Measurements from ENCODE around the gene PTGER3.

The PTGER3 gene

DNA sequence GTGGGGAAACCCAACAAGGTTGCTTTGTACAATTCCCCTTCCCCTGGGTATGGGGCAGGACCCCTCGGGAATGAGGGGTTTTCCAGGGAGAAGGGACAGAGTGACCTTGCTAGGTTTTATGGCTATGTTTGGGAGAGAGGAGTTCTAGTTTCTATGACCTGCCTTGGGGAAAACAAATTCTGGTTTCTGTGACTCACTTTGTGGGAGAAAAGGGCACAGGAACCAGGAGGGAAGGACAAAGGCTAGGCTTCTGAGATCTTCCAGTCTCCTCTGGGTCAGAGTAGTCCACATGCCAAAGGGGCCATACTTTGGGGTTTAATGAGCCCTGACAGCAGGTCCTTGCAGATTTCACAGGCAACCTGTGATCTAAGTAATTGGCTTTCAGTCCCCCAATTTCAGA is 5.5 kb upstream of the PTGER3 start:
- no peak for DNase-seq (ENCODE audit: low read depth in 1 of 2, low spot score in 1 of 2)

DNA sequence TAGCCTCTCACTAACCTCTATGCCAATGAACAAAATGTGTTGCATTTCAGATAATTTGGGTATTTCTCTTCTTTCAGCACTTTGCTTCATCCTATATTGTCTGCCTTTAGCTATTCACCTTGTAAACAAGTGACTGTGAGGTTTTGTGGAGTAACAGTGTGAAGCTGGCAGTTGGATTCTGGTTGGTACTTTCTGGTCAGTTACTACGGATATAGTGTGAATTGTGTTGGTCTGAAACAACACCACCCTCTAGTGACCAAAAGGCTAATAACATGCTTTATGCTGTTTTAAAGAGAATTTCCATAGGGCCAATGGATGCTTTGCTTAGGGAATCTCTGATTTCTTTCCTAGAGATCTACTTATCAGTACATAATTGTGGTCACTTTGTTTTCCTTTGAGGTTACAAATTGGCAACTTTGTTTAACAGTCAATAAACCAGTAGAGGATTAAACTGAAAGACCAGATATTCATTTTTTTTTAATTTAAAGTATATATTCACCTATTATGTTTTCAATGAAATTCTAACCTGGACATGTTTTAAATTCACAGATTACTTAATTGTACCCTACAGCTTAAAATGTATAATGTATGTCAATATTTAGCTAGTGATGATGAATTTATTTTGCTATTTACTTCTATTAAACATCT is 2.5 kb upstream of the PTGER3 start:
- DNase-seq (ENCODE audit: low read depth in 1 of 2, low spot score in 1 of 2): no peak

DNA sequence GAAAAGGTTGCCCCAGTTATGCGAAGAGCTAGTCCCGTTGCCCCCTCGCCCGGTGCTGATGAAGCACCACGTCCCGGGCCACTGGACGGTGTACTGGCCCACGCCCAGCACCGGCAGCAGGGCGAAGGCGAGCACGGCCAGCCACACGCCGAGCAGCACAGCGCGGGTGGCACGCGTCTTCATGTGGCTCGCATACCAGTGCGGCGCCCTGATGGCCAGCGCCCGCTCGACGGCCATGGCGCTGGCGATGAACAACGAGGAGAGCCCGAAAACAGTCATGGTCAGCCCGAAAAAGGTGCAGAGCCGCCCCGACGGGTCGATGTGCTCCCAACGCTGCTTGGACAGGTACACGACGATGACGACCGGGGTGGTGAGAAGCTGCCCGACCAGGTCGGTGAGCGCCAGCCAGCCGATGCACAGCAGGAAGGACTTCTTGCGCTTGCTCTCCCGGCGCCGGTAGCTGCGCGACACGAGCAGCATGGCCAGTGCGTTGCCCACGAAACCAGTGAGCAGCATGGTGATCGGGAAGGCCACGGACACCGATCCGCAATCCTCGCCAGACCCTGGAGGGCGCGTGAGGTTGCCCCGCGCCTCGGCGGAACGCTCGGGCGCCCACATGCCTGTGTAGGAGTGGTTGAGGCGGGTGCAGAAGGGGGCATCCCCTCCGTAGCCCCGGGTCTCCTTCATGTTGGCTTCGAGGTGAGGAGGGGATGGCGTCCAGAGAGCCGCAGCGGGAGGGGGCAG is 553 bp downstream of the PTGER3 start:
- no peak for DNase-seq (ENCODE audit: low read depth in 1 of 2, low spot score in 1 of 2)

DNA sequence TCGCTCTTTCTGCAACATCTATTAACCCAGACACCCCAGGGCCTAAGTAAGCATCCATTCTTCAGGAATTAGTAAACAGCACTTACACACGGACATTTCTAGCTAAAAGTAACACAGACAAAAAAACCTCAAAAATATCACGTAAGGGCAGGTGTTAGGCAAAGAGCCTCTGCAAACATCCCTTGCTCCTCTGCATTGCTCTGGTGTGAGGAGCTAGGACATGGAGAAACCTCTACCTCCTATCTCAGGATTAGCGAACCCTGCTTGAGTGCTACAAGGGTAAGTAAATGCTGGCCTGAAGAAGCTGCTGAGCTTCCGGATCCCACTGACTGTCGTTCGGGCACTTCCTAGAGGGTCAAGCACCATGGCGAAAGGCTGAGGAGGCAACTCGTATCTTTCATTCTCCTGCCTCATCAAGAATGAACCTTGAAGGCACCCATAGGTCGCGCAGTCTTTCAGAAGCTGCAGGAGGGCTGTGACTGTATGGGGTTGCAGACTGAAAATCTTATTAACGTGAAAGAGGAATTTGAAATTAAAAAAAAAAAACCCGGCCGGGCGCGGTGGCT is 2.1 kb downstream of the PTGER3 start:
- DNase-seq (ENCODE audit: low read depth in 1 of 2, low spot score in 1 of 2): no peak

DNA sequence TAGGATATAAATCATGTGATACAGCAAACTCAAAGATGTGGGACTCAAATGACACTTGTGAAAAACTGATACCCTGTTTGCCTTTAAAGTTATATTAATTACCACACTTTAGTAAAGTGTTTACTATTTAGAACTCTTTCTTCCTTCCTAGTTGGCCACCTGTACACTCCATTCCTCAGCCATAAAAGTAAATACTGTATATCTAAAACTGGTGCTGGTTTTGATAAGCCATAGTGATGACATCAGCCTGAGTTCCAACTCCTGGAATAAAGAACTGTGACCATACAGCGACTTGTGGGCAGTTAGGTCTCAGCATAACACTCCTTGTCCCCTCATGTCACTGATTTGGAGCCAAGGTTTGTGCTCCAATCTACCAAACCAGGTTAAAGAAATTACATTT is 2.8 kb downstream of the PTGER3 start:
- DNase-seq (ENCODE audit: low read depth in 1 of 2, low spot score in 1 of 2): no peak

DNA sequence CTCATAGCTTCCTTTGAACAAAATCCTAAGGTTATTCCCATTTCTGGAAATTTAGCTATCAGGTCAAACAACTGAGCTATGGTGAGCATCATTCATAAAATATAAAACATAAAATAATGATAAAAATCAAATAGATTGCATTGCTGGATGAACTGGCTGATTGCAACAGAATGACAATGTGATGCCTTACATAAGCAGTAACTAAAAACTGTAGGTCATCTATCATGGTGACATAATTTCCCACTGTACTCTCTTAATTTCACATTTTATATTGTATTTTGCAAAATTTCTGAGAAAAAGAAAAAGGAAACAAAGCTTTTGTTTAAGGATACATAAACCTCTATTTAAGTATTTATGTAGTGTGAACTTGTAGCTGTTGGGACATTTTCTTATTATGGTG is 4.6 kb downstream of the PTGER3 start:
- DNase-seq (ENCODE audit: low read depth in 1 of 2, low spot score in 1 of 2): no peak

DNA sequence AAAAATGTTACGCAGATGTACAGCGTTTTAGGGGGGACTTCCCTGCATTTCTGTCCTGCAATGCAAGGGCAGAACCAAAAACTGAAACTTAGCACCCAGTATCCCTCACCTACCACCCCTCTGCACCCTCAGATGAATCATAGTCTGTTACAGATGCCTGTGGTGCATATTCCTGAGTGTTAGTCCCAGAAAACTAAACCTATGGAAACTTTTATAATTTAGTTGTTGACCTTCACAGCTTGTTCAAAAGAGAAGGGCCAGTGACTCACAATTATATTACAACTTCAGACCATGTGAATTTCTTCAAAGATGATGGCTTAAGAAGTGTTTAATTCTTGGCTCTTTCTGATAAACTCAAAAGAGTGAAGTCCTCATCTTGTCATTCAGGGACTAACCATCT is 5.8 kb downstream of the PTGER3 start:
- no peak for DNase-seq (ENCODE audit: low read depth in 1 of 2, low spot score in 1 of 2)

DNA sequence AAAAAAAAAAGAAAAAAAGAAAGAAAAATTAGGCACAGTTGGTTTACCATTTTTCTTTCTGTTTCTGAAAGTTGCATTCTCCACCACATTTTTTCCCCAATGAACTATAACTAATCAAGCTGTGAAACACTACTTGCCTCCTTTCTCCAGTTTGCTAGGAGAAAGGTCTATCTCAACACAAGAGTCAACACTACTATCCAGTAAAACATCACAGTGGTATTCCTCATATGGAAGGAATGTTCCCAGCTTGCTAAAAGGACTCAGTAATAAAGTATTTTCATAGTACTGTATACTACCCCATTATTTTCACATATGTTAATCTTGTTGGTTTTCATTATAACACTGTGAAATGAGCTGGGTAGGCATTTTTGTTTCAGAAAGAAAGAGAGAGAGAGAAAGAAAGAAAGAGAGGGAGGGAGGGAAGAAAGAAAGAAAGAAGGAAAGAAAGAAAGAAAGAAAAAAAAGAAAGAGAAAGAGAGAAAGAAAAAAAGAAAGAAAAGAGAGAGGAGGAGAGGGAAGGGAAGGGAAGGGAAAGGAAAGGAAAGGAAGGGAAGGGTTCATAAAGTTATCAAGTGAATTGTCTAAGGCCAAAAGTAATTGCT is 7.9 kb downstream of the PTGER3 start:
- no peak for DNase-seq (ENCODE audit: low read depth in 1 of 2, low spot score in 1 of 2)

DNA sequence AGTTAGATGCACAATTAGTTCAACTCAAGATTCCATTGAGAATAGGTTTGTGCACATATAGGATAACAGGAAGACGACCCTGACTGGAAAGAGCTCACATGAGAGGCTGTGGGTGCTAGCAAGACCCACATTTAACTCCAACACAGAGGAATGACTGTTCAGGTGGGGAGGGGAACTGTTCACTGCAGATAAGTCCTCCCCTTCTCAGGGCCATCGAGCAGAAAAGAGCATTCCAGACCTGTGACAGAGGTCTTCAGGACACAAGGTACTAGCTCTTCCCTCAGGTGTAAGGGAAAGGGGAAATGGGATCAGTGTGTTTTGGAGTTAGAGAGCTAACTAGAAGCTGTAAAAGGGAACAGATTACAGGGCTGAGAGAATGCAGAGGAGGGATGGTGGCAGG is 8.7 kb downstream of the PTGER3 start:
- DNase-seq (ENCODE audit: low read depth in 1 of 2, low spot score in 1 of 2): no peak

DNA sequence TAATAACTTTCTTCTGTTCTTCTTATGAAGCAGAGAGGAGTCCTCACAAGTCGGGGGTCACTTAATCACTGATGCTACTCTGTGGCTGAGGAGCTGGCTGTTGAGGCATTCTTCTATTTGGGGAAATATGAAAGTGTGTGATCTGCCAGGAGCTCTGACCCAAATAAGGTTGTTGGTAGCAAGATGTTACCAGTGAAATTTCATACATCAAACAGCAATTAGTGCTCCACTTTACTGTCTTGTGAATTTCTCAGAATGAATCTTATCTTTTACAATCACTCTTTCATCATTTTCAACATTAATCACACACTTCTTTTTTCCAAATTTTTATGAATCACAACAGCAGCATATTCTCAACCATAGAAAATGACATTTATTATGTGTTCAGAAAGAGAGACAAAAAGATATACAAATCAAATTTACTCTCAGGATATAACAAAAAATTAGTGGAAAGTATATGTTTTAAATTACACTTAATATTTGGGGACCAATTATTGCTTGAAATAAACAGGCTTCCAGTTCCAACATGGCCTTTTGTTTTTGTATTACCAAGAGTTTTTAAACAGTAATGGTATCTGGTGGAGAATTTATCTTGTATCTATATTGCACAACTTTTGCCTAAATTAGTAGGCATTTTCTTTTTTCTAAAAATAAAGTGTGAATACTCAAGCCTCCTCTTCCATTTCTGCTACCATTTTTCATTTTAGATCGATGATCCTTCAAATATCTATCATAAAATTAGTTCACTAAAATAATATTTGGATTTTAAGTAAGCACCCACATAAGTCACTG is 9.6 kb downstream of the PTGER3 start:
- DNase-seq (ENCODE audit: low read depth in 1 of 2, low spot score in 1 of 2): no peak

DNA sequence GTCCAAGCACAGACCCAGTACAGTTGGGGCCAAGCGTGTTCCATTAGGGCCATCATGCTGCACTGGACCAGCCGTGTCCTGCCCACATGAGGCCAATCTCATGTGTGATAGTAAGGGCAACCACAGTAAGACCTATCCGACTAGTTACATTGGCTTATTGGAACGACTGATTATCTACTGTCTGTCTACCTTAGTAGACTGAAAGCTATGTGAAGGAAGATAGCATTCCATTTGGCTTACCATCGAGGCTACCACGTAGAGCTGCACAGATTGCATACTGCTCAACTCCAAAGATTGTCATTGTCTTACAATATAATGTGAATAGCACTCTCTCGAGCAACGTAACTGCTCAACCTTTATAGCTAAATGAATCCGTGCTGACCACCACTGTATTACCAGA is 10.6 kb downstream of the PTGER3 start:
- DNase-seq (ENCODE audit: low read depth in 1 of 2, low spot score in 1 of 2): no peak

DNA sequence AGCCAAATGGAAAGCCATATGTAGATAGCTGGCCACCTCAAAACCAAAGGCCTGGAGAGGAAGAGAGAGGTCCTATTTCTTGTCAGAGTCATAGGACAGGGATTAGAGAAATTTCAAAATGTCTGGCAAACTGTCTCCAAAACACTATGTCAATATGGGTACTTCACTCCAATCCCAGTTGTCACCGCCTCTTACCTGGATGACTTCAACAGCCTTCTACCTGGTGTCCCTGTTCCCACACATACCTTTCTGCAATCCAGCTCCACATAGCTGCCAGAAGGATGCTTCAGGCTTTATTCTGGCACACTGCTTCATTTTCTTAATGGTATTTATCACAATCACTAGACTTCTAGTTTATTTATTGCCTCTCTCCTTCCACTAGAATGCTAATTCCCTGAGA is 14.5 kb downstream of the PTGER3 start:
- no peak for DNase-seq (ENCODE audit: low read depth in 1 of 2, low spot score in 1 of 2)

DNA sequence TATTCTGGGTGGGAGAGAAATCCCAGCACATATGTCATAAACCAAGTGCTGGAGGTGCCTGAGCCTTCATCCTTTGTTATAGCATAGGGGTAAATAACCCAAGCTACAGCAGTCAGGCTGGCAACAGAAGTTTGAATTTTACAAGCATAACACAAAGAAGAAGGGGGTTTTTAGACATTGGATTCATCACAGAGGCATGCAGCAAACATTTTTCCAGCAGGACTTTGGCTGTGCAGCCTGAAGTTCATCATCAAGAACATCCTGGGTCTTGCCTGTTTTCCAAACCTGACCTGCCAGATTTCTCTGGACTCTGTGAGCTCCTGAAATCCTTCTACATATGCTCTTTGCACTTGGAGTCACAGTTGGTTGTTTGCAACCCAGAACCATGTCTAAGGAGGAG is 16.2 kb downstream of the PTGER3 start:
- no peak for DNase-seq (ENCODE audit: low read depth in 1 of 2, low spot score in 1 of 2)

DNA sequence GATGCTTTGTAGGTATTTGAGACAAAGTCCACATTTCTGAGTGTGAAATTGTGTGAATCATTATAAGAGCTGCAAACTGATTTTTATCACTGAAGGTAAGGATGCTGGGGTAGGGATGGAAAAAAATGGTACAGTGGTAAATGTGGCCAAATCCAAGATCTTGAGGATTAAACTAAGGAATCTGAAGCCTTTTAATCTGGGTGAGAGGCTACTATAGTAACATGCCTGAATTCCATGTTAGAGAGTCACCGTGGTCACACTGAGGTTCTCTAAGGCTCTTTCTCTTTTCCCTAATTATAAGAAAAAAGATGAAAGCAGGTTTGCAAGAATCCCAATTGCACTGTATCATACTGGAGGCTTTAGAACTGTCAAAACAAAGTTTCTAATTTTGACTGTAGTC is 17.6 kb downstream of the PTGER3 start:
- DNase-seq (ENCODE audit: low read depth in 1 of 2, low spot score in 1 of 2): no peak

DNA sequence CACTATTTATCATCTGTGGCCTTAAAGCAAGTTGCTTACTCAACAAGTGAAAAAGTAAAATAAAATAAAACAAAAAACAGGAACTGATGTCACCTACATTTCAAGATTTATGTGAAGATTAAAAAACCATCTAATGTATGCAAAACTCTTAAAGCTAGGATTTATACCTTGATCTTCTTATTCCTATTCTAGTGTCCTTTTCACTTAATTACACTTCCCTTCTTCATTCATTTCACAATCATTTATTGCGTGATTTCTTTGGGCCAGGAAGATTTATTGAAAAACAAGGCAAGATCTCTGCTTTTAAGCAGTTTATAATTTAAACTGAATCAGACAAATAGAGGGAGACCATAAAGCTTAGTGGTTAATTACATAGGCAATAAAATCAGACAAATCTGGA is 18.6 kb downstream of the PTGER3 start:
- DNase-seq (ENCODE audit: low read depth in 1 of 2, low spot score in 1 of 2): no peak

DNA sequence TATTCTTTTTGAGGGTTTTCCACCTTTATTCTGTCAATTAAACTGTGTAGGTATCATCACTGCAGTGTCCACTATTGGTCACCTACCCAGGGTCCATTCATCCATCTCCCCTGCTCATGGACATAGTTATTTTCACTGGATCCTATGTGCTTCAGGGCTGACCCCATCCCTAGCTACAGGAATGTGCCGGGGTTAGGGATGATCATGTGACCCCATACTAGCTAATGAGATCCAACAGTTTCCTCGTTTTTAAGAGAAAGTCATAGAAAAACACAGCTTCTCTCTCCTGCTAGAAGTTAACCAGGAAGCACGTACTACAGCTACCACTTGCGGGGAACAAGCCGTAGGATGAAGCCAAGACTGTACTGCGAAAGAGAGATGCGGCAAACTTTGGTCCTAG is 19.6 kb downstream of the PTGER3 start:
- no peak for DNase-seq (ENCODE audit: low read depth in 1 of 2, low spot score in 1 of 2)

DNA sequence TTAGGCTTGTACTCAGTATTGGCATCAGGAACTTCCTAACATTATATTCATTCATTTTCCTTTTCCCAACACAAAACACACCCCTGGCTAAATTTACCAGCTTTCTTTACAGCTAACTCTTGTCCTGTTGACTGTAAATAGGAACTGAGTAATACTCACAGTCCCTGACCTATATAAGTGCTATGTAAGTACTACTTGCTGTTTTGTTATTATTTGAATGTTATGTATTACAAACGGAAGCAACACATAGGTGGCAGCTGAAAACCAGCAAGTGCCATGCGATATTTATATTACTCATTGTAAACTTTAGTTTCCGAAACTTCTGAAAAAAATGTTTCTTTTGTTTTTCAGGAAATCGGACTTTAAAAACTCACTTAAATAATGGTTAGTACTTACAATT is 21.5 kb downstream of the PTGER3 start:
- no peak for DNase-seq (ENCODE audit: low read depth in 1 of 2, low spot score in 1 of 2)

DNA sequence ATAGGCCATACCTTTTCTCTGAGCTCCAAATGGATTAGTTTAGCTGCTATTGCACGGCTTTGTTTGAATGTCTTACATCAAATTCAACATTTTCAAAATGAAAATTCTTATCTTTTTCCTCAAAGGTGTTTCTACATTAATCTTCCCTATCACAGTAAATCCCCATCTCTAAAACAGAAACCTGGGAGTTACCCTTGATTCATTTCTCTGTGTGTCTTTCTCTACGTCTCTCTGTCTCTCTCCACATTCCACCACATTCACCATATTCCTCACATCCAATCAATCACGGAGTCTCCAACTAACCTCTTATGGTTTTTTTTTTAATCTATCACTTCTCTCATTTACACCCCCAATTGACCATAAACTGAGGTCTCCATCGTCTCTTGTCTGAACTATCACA is 24.1 kb downstream of the PTGER3 start:
- no peak for DNase-seq (ENCODE audit: low read depth in 1 of 2, low spot score in 1 of 2)

DNA sequence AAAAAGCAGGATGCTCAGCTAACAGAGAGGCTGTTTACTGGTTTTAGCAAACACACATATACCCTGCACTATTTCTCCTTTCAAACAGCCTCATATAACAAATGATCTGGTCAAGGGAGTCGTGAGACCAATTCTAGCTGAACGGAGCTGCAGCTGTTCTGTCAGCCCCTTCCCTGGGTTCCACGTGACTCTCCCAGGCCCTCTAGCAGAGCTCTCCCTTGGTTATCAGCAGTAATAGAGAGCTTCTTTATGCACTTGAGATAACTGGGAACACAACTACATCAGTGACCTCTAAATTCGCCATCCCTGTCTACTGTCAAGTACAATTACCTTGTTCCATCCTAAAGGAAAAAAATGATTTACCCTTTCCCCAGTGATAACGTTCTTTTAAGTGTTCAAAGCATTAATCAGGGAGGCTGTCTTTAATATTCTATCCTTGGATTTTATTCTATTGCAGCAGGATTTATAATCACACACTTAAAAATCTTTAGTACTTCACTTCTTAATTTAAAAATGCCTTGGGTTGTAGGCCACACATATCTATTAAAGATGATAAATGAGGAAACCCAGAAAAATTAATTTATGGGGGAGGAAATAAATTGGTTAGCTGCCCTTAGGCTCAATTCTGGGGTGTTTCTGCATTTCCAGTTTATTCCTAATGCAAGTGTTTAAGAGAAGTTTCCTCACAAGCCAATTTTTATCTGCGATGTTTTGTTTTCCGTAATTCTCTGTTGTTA is 28.2 kb downstream of the PTGER3 start:
- DNase-seq (ENCODE audit: low read depth in 1 of 2, low spot score in 1 of 2): no peak

DNA sequence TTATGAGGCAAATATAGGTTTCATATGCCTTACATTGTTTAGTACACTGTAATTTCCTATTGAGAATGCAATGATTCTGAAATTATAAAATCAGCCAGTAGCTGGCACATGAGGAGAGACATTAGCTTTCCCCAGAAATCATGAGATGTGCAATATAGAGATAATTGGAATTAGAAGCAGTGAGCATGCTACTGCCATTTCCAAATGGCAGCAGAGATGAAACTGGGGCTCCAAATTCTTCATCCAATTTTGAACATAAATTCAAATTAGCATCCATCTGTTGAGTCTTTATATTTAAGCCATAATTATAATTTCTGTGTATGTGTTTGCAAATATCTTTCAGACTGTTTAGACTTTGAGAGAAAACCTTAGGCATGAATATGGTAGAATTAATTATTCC is 28.8 kb downstream of the PTGER3 start:
- no peak for DNase-seq (ENCODE audit: low read depth in 1 of 2, low spot score in 1 of 2)

DNA sequence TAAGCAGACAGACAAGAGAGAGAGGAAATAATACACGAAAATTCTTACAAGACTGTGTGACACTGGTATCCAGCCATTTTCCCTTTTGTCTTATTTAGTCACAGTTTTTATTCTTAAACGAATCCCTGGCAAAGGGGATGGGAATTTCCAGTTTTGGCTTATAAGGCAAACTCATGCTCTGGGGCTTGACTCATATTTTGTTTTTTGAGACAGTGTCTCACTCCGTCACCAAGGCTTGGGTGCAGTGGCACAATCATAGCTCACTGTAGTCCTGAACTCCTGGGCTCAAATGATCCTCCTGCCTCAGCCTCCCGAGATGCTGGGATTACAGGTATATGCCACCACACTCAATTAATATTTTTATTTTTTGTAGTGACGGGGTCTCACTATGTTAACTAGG is 31.9 kb downstream of the PTGER3 start:
- no peak for DNase-seq (ENCODE audit: low read depth in 1 of 2, low spot score in 1 of 2)
